GM12872 (cell line): Measurements from ENCODE around the gene PRKCE.

Experiments used
- CTCF ChIP-seq: IDR thresholded peaks from 3 replicates; pipeline ENCODE4 v1.5.1; 2011; ENCODE audit warnings: low read depth, mild to moderate bottlenecking, low read length, moderate library complexity; ENCODE audit not compliant: insufficient read depth

The PRKCE gene

GRCh38 chr2:46075848-46076247 lies 424.4 kb downstream of the PRKCE start:
- TF ChIP-seq CTCF, result no peak

- no peak for TF ChIP-seq CTCF
These were observed 424.8 kb downstream of the PRKCE start for GRCh38 chr2:46076251-46076650.

- no peak for TF ChIP-seq CTCF
These were observed 425.4 kb downstream of the PRKCE start for GRCh38 chr2:46076875-46077274.

GRCh38 chr2:46077522-46078107 lies 426.1 kb downstream of the PRKCE start:
- TF ChIP-seq CTCF, result no peak

GRCh38 chr2:46079985-46080560 lies 428.6 kb downstream of the PRKCE start:
- no peak for TF ChIP-seq CTCF

GRCh38 chr2:46082531-46083485 lies 431.3 kb downstream of the PRKCE start:
- TF ChIP-seq CTCF, result no peak

- no peak for TF ChIP-seq CTCF
These were observed 435.1 kb downstream of the PRKCE start for GRCh38 chr2:46086578-46087070.
